Measurements from ENCODE around the gene SLC22A12.

SLC22A12 gene

DNA sequence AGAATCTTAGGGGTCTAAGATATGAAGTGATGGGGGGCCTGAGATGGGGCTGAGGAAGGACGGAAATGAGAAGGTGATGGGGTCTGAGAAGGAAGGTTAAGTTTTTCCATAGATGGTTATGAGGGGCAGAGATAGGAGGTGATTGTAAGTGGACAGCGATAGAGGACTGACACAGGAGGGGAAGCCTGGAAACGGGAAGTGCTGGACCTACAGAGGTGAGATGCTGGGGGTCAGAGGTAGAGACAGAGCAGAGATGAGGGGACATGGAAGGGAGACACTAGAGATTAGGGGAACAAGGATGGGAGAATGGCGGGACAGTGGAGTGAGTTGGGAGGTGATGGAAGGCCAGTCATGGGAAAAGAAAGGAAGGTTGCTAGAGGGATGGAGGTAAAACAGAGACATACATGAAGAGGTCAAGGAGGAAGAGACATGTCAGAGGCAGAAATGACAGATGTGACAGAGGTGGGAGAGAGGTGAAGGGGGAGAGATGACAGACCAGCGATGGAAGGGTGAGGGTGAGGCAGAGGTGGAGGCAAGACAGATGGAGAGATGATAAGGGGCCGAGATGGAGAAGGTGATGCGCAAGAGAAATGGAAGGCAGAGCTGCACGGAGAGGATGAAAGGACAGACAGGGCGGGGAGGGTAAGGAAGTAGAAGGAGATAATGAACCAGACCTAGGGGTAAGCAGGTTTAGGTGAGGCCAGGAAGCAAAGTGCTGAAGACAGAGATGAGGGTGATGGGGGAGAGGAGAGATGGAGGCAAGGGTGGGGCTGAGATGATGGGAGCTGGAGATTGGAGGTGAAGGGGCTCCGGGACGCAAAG, 50.8 kb downstream of the SLC22A12 start:
- H3K27ac ChIP-seq: no peak overlapping the region
- no peak for DNase-seq (ENCODE audit: low read depth, low spot score)

GRCh38 chr11:64642418-64642735, 51.4 kb downstream of the SLC22A12 start:
- DNase-seq (ENCODE audit: low read depth, low spot score): no peak
- no peak overlapping the region for H3K27ac ChIP-seq

GRCh38 chr11:64642871-64643255, 51.8 kb downstream of the SLC22A12 start:
- H3K27ac ChIP-seq: no peak overlapping the region
- DNase-seq (ENCODE audit: low read depth, low spot score): no peak

- no peak overlapping the region for H3K27ac ChIP-seq
- DNase-seq (ENCODE audit: low read depth, low spot score): no peak
Measured at GRCh38 chr11:64643256-64643881, 52.3 kb downstream of the SLC22A12 start.

- DNase-seq (ENCODE audit: low read depth, low spot score): no peak
- no peak overlapping the region for H3K27ac ChIP-seq
Measured at GRCh38 chr11:64643920-64644646, 53.1 kb downstream of the SLC22A12 start.

DNA sequence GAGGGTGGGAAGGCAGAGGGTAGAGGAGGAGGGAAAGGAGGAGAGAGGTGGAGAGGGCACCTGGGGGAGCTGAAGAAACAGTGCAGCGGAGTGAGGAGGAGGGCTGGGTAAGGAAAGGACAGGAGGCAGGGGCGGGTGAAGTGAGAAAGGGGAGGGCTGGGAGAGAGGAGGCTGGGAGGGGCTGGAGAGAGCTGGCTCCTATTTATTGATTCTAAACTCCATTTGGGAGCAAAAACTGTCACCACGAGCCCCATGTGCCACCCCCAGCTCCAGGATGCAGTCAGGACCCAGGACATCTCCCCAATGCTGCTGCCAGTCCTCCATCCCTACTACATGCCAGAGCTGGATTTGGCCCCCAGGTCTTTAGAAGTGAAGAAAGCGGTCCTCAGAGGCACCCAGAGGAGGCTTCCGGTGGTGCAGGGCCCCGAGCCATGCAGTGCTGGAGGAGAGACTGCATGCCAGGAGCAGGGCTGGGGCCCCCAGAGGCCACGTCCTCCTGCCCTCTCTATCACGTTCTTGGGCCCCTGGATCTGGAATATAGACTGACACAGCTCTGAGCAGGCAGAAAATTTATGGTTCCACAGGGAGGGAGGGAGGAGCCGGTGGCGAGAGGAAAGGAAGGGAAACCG, 53.7 kb downstream of the SLC22A12 start:
- no peak for DNase-seq (ENCODE audit: low read depth, low spot score)
- no peak overlapping the region for H3K27ac ChIP-seq

GRCh38 chr11:64647019-64647779, 56.2 kb downstream of the SLC22A12 start:
- no peak overlapping the region for H3K27ac ChIP-seq
- DNase-seq (ENCODE audit: low read depth, low spot score): no peak

DNA sequence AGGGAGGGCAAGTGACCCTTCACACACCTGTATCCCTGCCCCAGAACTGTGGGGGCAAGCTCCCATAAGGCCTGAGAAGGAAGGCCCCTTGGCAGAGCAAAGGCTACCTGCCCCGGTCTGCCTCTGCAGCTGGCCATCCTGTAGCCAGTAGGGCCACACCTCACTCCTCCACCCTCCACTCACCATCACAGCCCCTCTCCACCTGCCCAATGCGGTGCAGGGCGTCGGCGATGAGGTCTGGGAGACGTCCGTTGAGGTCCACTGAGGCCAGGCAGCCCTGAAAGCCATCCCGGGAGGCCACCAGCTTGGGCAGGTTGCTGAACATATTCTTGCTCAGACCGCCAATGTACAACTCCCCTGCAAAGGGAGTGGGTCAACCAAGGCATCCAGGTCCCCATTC, 57.5 kb downstream of the SLC22A12 start:
- DNase-seq (ENCODE audit: low read depth, low spot score): no peak

GRCh38 chr11:64649291-64649697, 58.3 kb downstream of the SLC22A12 start:
- DNase-seq (ENCODE audit: low read depth, low spot score): no peak
- H3K27ac ChIP-seq: no peak overlapping the region

More for the DNA sequence above, 57.5 kb downstream of the SLC22A12 start:
- no peak overlapping the region for H3K27ac ChIP-seq

- H3K27ac ChIP-seq: no peak overlapping the region
- DNase-seq (ENCODE audit: low read depth, low spot score): no peak
Measured at GRCh38 chr11:64650923-64651523, 60.0 kb downstream of the SLC22A12 start.

Data from epithelial cell of prostate (primary cell).